LNCAP (cell line): ENCODE data around the gene C16orf89.

Source experiments
- TF ChIP-seq, protein P1 (sequence below): fragments of 450-650 bp; IDR thresholded peaks from 2 replicates; pipeline ENCODE4 v1.5.1; 2017; ENCODE audit warnings: mild to moderate bottlenecking

The C16orf89 gene

DNA sequence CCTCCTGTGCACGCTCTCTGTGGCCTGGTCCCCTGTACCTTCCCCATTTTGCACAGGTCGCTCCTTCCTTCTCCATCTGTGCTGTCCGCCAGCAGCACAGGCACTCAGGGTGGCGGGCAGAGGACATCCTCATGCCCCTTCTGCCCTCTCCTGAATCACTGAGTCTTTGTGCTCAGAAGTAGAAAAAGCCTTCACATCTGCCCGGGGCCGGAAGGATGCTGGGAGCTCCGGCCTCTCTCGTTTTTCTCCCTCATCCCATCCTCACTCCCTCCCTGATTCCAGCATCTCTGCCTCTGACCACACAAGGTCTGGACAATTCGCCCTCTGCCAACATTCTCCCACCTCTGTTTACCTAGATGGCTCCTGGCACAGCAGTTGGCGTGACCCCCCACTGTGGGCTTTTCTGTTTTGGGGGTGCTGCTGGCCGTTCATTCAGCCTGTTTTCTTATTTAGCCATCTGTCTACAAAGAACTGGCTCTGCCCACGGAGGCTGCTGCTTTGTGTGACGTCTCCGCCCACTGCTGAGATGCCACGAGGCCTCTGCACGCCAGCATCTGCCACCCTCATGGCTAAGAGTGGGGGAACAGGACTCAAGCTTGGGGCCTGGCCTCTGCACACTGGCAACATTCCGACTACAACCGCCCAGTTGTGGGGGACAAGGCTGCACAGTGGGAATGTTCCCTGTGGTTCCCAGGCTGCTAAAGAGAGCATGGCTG, 70.9 kb downstream of the C16orf89 start:
- TF ChIP-seq, protein P1, sequence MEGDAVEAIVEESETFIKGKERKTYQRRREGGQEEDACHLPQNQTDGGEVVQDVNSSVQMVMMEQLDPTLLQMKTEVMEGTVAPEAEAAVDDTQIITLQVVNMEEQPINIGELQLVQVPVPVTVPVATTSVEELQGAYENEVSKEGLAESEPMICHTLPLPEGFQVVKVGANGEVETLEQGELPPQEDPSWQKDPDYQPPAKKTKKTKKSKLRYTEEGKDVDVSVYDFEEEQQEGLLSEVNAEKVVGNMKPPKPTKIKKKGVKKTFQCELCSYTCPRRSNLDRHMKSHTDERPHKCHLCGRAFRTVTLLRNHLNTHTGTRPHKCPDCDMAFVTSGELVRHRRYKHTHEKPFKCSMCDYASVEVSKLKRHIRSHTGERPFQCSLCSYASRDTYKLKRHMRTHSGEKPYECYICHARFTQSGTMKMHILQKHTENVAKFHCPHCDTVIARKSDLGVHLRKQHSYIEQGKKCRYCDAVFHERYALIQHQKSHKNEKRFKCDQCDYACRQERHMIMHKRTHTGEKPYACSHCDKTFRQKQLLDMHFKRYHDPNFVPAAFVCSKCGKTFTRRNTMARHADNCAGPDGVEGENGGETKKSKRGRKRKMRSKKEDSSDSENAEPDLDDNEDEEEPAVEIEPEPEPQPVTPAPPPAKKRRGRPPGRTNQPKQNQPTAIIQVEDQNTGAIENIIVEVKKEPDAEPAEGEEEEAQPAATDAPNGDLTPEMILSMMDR = no peak
